SU-DHL-6 (cell line): ENCODE measurements around the gene NUB1.

Experiments used
- EZH2phosphoT487 ChIP-seq: fragments of 200-600 bp; sonication (generic), shearing (Covaris generic); conservative IDR thresholded peaks from 2 replicates; pipeline ENCODE4 v1.6.1; 2018; ENCODE audit warnings: mild to moderate bottlenecking, antibody characterized with exemption, low read length, moderate library complexity, mixed read lengths
- TF ChIP-seq, protein P1 (sequence below): fragments of 200-600 bp; sonication (generic); IDR thresholded peaks from one replicate; pipeline ENCODE4 v1.5.1; 2017; ENCODE audit warnings: antibody characterized with exemption, mild to moderate bottlenecking, low read length, moderate library complexity; ENCODE audit not compliant: insufficient read depth, poor library complexity, severe bottlenecking

- TF ChIP-seq, protein P1, sequence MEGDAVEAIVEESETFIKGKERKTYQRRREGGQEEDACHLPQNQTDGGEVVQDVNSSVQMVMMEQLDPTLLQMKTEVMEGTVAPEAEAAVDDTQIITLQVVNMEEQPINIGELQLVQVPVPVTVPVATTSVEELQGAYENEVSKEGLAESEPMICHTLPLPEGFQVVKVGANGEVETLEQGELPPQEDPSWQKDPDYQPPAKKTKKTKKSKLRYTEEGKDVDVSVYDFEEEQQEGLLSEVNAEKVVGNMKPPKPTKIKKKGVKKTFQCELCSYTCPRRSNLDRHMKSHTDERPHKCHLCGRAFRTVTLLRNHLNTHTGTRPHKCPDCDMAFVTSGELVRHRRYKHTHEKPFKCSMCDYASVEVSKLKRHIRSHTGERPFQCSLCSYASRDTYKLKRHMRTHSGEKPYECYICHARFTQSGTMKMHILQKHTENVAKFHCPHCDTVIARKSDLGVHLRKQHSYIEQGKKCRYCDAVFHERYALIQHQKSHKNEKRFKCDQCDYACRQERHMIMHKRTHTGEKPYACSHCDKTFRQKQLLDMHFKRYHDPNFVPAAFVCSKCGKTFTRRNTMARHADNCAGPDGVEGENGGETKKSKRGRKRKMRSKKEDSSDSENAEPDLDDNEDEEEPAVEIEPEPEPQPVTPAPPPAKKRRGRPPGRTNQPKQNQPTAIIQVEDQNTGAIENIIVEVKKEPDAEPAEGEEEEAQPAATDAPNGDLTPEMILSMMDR = no peak
- no peak for TF ChIP-seq EZH2phosphoT487
Observed at GRCh38 chr7:151423936-151424335, 82.3 kb downstream of the NUB1 start.
